Measurements from ENCODE around the gene PMFBP1. TPM values are rescaled to one million over a fixed set of nuclear protein-coding genes. Genes with fewer than 3 reads are reported as not detected.

The PMFBP1 gene
- total RNA-seq, 1 donor from 2014 or later: 1.2 TPM

GRCh38 chr16:72202014-72202413 is 30.1 kb upstream of the PMFBP1 start:
- Histone ChIP-seq H3K79me2 (ENCODE audit: insufficient read depth, low read length) (no peaks in the 10 kb centered on the region), H3K27ac (ENCODE audit: low read depth, low read length) (no peak overlapping the region), H3K4me2 (ENCODE audit: low read length) (no peak overlapping the region), H3K9ac (ENCODE audit: low read length) (no peak overlapping the region), H3K27me3 (ENCODE audit: insufficient read depth, low read length) (no peaks in the 10 kb centered on the region), H3K36me3 (ENCODE audit: insufficient read depth, low read length) (no peaks in the 10 kb centered on the region), H2AFZ (ENCODE audit: low read depth, low read length) (no peak overlapping the region), H3K9me3 (ENCODE audit: insufficient read depth, low read depth, low read length) (no peaks in the 10 kb centered on the region), H3K4me3 (ENCODE audit: insufficient read depth, low read depth, low read length) (no peak overlapping the region), H4K20me1 (ENCODE audit: insufficient read depth, low read length) (no peaks in the 10 kb centered on the region), H3K4me1 (ENCODE audit: insufficient read depth, low read length) (peaks cover 13% of the 10 kb centered on the region)
- Mint-ChIP-seq H3K9me3 (ENCODE audit: unreplicated experiment) (no peaks in the 10 kb centered on the region), H3K4me1 (ENCODE audit: low read depth, unreplicated experiment) (peaks cover 14% of the 10 kb centered on the region), H3K27me3 (ENCODE audit: low read depth, unreplicated experiment) (peaks cover 3% of the 10 kb centered on the region), H3K27ac (ENCODE audit: unreplicated experiment) (no peak overlapping the region), H3K36me3 (ENCODE audit: low read depth, unreplicated experiment) (no peaks in the 10 kb centered on the region), H3K4me3 (ENCODE audit: unreplicated experiment) (no peak overlapping the region)
- FAIRE-seq (no peak), DNase-seq (ENCODE audit: low read depth) (no peak)
- TF ChIP-seq EZH2 (IDR thresholded peaks at IDR 0.05; ENCODE audit: insufficient read depth, low read length) (no peak), CTCF (IDR thresholded peaks at IDR 0.05; ENCODE audit: insufficient read depth, low read depth, low read length) (no peak)

GRCh38 chr16:72201387-72201786 is 29.4 kb upstream of the PMFBP1 start:
- no peak overlapping the region for H3K27ac ChIP-seq (ENCODE audit: low read depth, low read length)

More at GRCh38 chr16:72201387-72201786, 29.4 kb upstream of the PMFBP1 start:
- Mint-ChIP-seq H3K27ac (ENCODE audit: unreplicated experiment) (no peak overlapping the region), H3K9me3 (ENCODE audit: unreplicated experiment) (no peaks in the 10 kb centered on the region), H3K36me3 (ENCODE audit: low read depth, unreplicated experiment) (no peaks in the 10 kb centered on the region), H3K4me3 (ENCODE audit: unreplicated experiment) (no peak overlapping the region), H3K27me3 (ENCODE audit: low read depth, unreplicated experiment) (peaks cover 3% of the 10 kb centered on the region), H3K4me1 (ENCODE audit: low read depth, unreplicated experiment) (peaks cover 14% of the 10 kb centered on the region)
- peaks cover 13% of the 10 kb centered on the region for H3K4me1 ChIP-seq (ENCODE audit: insufficient read depth, low read length)
- no peaks in the 10 kb centered on the region for H3K9me3 ChIP-seq (ENCODE audit: insufficient read depth, low read depth, low read length)
- H3K27me3 ChIP-seq (ENCODE audit: insufficient read depth, low read length): no peaks in the 10 kb centered on the region
- TF ChIP-seq CTCF (IDR thresholded peaks at IDR 0.05; ENCODE audit: insufficient read depth, low read depth, low read length) (no peak), EZH2 (IDR thresholded peaks at IDR 0.05; ENCODE audit: insufficient read depth, low read length) (no peak)
- FAIRE-seq (no peak), DNase-seq (ENCODE audit: low read depth) (no peak)
- H3K4me2 ChIP-seq (ENCODE audit: low read length): no peak overlapping the region
- no peaks in the 10 kb centered on the region for H3K36me3 ChIP-seq (ENCODE audit: insufficient read depth, low read length)
- no peaks in the 10 kb centered on the region for H4K20me1 ChIP-seq (ENCODE audit: insufficient read depth, low read length)
- H3K4me3 ChIP-seq (ENCODE audit: insufficient read depth, low read depth, low read length): no peak overlapping the region
- no peak overlapping the region for H2AFZ ChIP-seq (ENCODE audit: low read depth, low read length)
- no peak overlapping the region for H3K9ac ChIP-seq (ENCODE audit: low read length)
- no peaks in the 10 kb centered on the region for H3K79me2 ChIP-seq (ENCODE audit: insufficient read depth, low read length)
